Heart left ventricle (tissue), 16 donors: ENCODE measurements around the gene MAPKAPK5. TPM values are rescaled to one million over a fixed set of nuclear protein-coding genes. Genes with fewer than 3 reads are reported as not detected.

Source experiments
- ATAC-seq, 4 donors: fragments of 200-7000 bp; cut with Tn5 transposase; one replicate each; pipeline ENCODE4 v1.9.1; 2020 to 2022; ENCODE audit warnings: moderate library complexity in 4 of 4, mild to moderate bottlenecking in 3 of 4, moderate number of reproducible peaks in 1 of 4
- DNase-seq, 5 donors: peaks; one replicate each; pipeline ENCODE4 v3.0.0-alpha.2; 2020
- H3K27ac ChIP-seq, 12 donors: fragments of 200-600 bp; sonication (generic) in 4 of 12; one replicate each; pipeline versions ENCODE4 v1.5.0 to v1.8.0; 2016 to 2022; ENCODE audit warnings: mild to moderate bottlenecking in 2 of 12
- H3K27me3 ChIP-seq, 9 donors: fragments of 200-600 bp; sonication (generic) in 2 of 9; one replicate each; pipeline versions ENCODE4 v1.5.1 to v1.8.0; 2016 to 2022; ENCODE audit warnings: mild to moderate bottlenecking in 3 of 9
- H3K36me3 ChIP-seq, 9 donors: fragments of 200-600 bp; sonication (generic) in 2 of 9; one replicate each; pipeline versions ENCODE4 v1.5.0 to v1.8.0; 2018 to 2022; ENCODE audit warnings: mild to moderate bottlenecking in 2 of 9
- H3K4me1 ChIP-seq, 12 donors: fragments of 200-600 bp; sonication (generic) in 4 of 12; one replicate each; pipeline versions ENCODE4 v1.5.0 to v1.8.0; 2016 to 2022; ENCODE audit warnings: mild to moderate bottlenecking in 3 of 12
- H3K4me3 ChIP-seq, 12 donors: fragments of 200-600 bp; sonication (generic) in 4 of 12; one replicate each; pipeline versions ENCODE4 v1.5.0 to v1.8.0; 2017 to 2022; ENCODE audit warnings: mild to moderate bottlenecking in 9 of 12, moderate library complexity in 4 of 12
- H3K9me3 ChIP-seq, 12 donors: fragments of 200-600 bp; sonication (generic) in 4 of 12; one replicate each; pipeline versions ENCODE4 v1.5.0 to v1.8.0; 2016 to 2022; ENCODE audit warnings: mild to moderate bottlenecking in 1 of 12
- CTCF ChIP-seq, 12 donors: fragments of 200-600 bp; sonication (generic) in 4 of 12; IDR thresholded peaks; one replicate each; pipeline versions ENCODE4 v1.5.0 to v1.8.0; 2018 to 2022; ENCODE audit warnings: antibody characterized with exemption in 12 of 12, mild to moderate bottlenecking in 5 of 12
- POLR2A ChIP-seq, 2 donors: fragments of 450-650 bp; IDR thresholded peaks; one replicate each; pipeline ENCODE4 v1.6.1; 2017; ENCODE audit warnings: antibody characterized with exemption in 2 of 2, mild to moderate bottlenecking in 2 of 2, moderate library complexity in 2 of 2
- WGBS, 4 donors: extraction: QIAGEN DNeasy Blood & Tissue Kit in 2 of 4; methylation state at CpG; one replicate each; pipeline versions ENCODE4 v1.1.5 to v1.1.7; 2013 to 2018; 5-methylcytosine and 5-hydroxymethylcytosine counted together
- intact Hi-C, 10 donors: fragments of 100-400 bp; cut with DNase I; formaldehyde crosslinking; loops; one replicate each; pipeline versions ENCODE4 v1.11.1 to v1.14.2; 2022
- polyA plus RNA-seq, 2 donors: library from polyadenylated mRNA; stranded (reverse); fragments of 200-250 nt; gene quantifications; one replicate each; pipeline ENCODE4 v1.2.3, GENCODE V29; 2013
- total RNA-seq, 9 donors: library from RNA; depleted of rRNA in 2 of 9; stranded (reverse); fragments of >200 nt in 2 of 9; fragmentation: NEBNext Ultra II Directional in 3 of 9; extraction: Animal tissue kit (Norgen Biotek cat#: 25700) in 3 of 9; gene quantifications; one replicate each; pipeline versions ENCODE4 v1.1.0 to v1.2.4, GENCODE V29; 2016 to 2023
- donor health status: ischemic (EF 13 %, LVEDD 7.1; RV severe dilation, severe dysfunction).
- donor health status: healthy with polysubstance abuse.
- donor health status: DM: no; HTN: yes; CAD: no.
- donor health status: DM: no; HTN: no; CAD: no.
- donor health status: ischemic (EF 25% LVEDD 6.9; RV normal size, moderate dysfunction).
- donor health status: ischemic (EF 25% LVEDD 5.7; RV mildly dilated, moderate dysfunction).
- donor health status: healthy.
- donor health status: DM: yes; HTN: yes; CAD: no.
- donor health status: ischemic (EF 35%, LVEDD 5.7; RV mildly dilated, moderate dysfunction).
- donor health status: nonischemic (EF 11% LVEDD 7.7; RV severe dilation, severe dysfunction).
- donor health status: DM: yes; HTN: yes; CAD: no.
- donor health status: PGD.
- donor health status: ischemic (EF 29% LVEDD 5.4; RV normal size, mild dysfunction).
- donor health status: nonischemic (EF 23%, LVEDD 6.1; RV moderate dilation, normal function).

The MAPKAPK5 gene
- total and polyA plus RNA-seq, 11 donors, result 8.0 to 28.7 (median 25.2) TPM

- Histone ChIP-seq H3K4me3 (no peak overlapping the region), H3K36me3 (peaks cover 0 to 21% (median 11%) of the 10 kb centered on the region in 9 donors), H3K27ac (no peak overlapping the region), H3K27me3 (no peaks in the 10 kb centered on the region), H3K9me3 (no peaks in the 10 kb centered on the region), H3K4me1 (peaks cover 5 to 27% (median 19%) of the 10 kb centered on the region in 12 donors)
- TF ChIP-seq CTCF (IDR thresholded peaks at IDR 0.05) (no peak), POLR2A (IDR thresholded peaks at IDR 0.05) (no peak)
- WGBS, 4 donors, result 80 to 89% (median 83%) methylated on average over 3 of the region's 3 CpGs
- intact Hi-C loops, result no loop called here
- ATAC-seq (no peak), DNase-seq (no peak)
Observed at GRCh38 chr12:111838353-111838752, 3.7 kb upstream of the MAPKAPK5 start.

GRCh38 chr12:111840807-111841206, 1.2 kb upstream of the MAPKAPK5 start:
- intact Hi-C loops, result no loop called here
- Histone ChIP-seq H3K36me3 (peaks cover 0 to 34% (median 11%) of the 10 kb centered on the region in 9 donors), H3K4me3 (peak overlapping the region; percentile 73 to 100 (median 94))

GRCh38 chr12:111841236-111841749, 735 bp upstream of the MAPKAPK5 start:
- ATAC-seq, result peak in 2 of 4 donors; percentile 7 to 12

More at GRCh38 chr12:111840807-111841206, 1.2 kb upstream of the MAPKAPK5 start:
- ATAC-seq (no peak), DNase-seq (no peak)
- Histone ChIP-seq H3K27me3 (no peaks in the 10 kb centered on the region), H3K27ac (peak overlapping the region in 10 of 12 donors; percentile 91 to 99 (median 96)), H3K9me3 (no peaks in the 10 kb centered on the region), H3K4me1 (peaks cover 10 to 47% (median 36%) of the 10 kb centered on the region in 12 donors)
- WGBS, 4 donors, result 23 to 40% (median 29%) methylated on average over 11 of the region's 11 CpGs
- TF ChIP-seq POLR2A (IDR thresholded peaks at IDR 0.05) (no peak), CTCF (IDR thresholded peaks at IDR 0.05) (no peak)

More at GRCh38 chr12:111841236-111841749, 735 bp upstream of the MAPKAPK5 start:
- 0 to 1% (median 0%) methylated on average over 13 of the region's 13 CpGs for WGBS, 4 donors
- H3K36me3 ChIP-seq, result peaks cover 0 to 37% (median 11%) of the 10 kb centered on the region in 9 donors
- intact Hi-C loops, result no loop called here
- no peak for DNase-seq
- H3K9me3 ChIP-seq, result no peaks in the 10 kb centered on the region
- H3K27ac ChIP-seq, result peak overlapping the region; percentile 91 to 99 (median 96)
- peaks cover 10 to 50% (median 36%) of the 10 kb centered on the region in 12 donors for H3K4me1 ChIP-seq
- TF ChIP-seq CTCF (IDR thresholded peaks at IDR 0.05) (no peak), POLR2A (IDR thresholded peaks at IDR 0.05) (no peak)
- no peaks in the 10 kb centered on the region for H3K27me3 ChIP-seq
- H3K4me3 ChIP-seq, result peak overlapping the region; percentile 73 to 100 (median 94)
